ENCODE measurements around the gene KIF1B.

GRCh38 chr1:10193288-10193687 is 17.1 kb upstream of the KIF1B start:
- TF ChIP-seq CTCF (IDR thresholded peaks at IDR 0.05; ENCODE audit: low read length) (no peak), EZH2 (optimal IDR thresholded peaks at IDR 0.05; ENCODE audit: low read depth, low read length) (no peak), EZH2phosphoT487 (IDR thresholded peaks at IDR 0.05; ENCODE audit: low read length) (no peak)

All from MM.1S (cell line).